Vagina (tissue), 2 donors: ENCODE data around the gene TBC1D8.

Source experiments
- CTCF ChIP-seq, 3 experiments: fragments of 450-650 bp in 2 of 3; fragments of 200-600 bp in 1 of 3; sonication (generic) in 1 of 3; IDR thresholded peaks; one replicate each; pipeline ENCODE4 v1.5.1; 2017 to 2019; ENCODE audit warnings: antibody characterized with exemption in 3 of 3, mild to moderate bottlenecking in 2 of 3, moderate library complexity in 2 of 3
- POLR2A ChIP-seq, 2 donors: fragments of 450-650 bp; IDR thresholded peaks; one replicate each; pipeline ENCODE4 v1.6.1; 2017; ENCODE audit warnings: antibody characterized with exemption in 2 of 2, mild to moderate bottlenecking in 2 of 2, moderate library complexity in 2 of 2
- POLR2AphosphoS5 ChIP-seq, 2 donors: sonication (generic); formaldehyde crosslinking; IDR thresholded peaks; one replicate each; pipeline ENCODE4 v1.9.0; 2017; ENCODE audit warnings: antibody characterized with exemption in 2 of 2, mild to moderate bottlenecking in 2 of 2, low read depth in 1 of 2; ENCODE audit not compliant: insufficient read depth in 1 of 2

GRCh38 chr2:100964681-100965169, 186.5 kb downstream of the TBC1D8 start:
- TF ChIP-seq CTCF (IDR thresholded peaks at IDR 0.05) = no peak
- no peak for TF ChIP-seq POLR2AphosphoS5 (IDR thresholded peaks at IDR 0.05; ENCODE audit: insufficient read depth in 1 of 2, low read depth in 1 of 2)
- no peak for TF ChIP-seq POLR2A (IDR thresholded peaks at IDR 0.05)
